Gastroesophageal sphincter (tissue), 4 donors: ENCODE results near the gene SCN1A. TPM values are rescaled to one million over a fixed set of nuclear protein-coding genes. Genes with fewer than 3 reads are reported as not detected.

Source experiments
- ATAC-seq: fragments of 150-250 bp; one replicate; pipeline ENCODE4 v1.9.1; 2016; ENCODE audit warnings: mild to moderate bottlenecking, moderate library complexity
- H3K27ac ChIP-seq, 4 donors: fragments of 200-600 bp; sonication (generic) in 3 of 4; 1 replicate in 3 of 4; 2 replicates in 1 of 4; pipeline ENCODE4 v1.5.1; 2016 to 2019
- H3K27me3 ChIP-seq: fragments of 200-600 bp; sonication (generic); one replicate; pipeline ENCODE4 v1.5.1; 2019
- H3K36me3 ChIP-seq, 2 donors: fragments of 200-600 bp; sonication (generic); one replicate each; pipeline ENCODE4 v1.5.1; 2019; ENCODE audit warnings: control low read depth in 1 of 2
- H3K4me1 ChIP-seq, 3 donors: fragments of 200-600 bp; sonication (generic); 1 replicate in 2 of 3; 2 replicates in 1 of 3; pipeline ENCODE4 v1.5.1; 2016 to 2019; ENCODE audit warnings: control low read depth in 2 of 3
- H3K4me3 ChIP-seq, 2 donors: fragments of 200-600 bp; sonication (generic); one replicate each; pipeline ENCODE4 v1.5.1; 2019; ENCODE audit warnings: mild to moderate bottlenecking in 1 of 2, moderate library complexity in 1 of 2
- H3K9me3 ChIP-seq, 3 donors: fragments of 200-600 bp; sonication (generic); one replicate each; pipeline ENCODE4 v1.5.1; 2017 to 2019; ENCODE audit warnings: control low read depth in 2 of 3
- CTCF ChIP-seq, 4 experiments: fragments of 200-600 bp in 2 of 4; fragments of 450-650 bp in 2 of 4; sonication (generic) in 1 of 4; IDR thresholded peaks; one replicate each; pipeline ENCODE4 v1.5.1; 2017 to 2019; ENCODE audit warnings: antibody characterized with exemption in 4 of 4, mild to moderate bottlenecking in 2 of 4, moderate library complexity in 2 of 4
- EP300 ChIP-seq: sonication (generic); formaldehyde crosslinking; IDR thresholded peaks from one replicate; pipeline ENCODE4 v1.6.1; 2017; ENCODE audit warnings: antibody characterized with exemption, mild to moderate bottlenecking
- POLR2A ChIP-seq, 2 donors: fragments of 450-650 bp; IDR thresholded peaks; one replicate each; pipeline ENCODE4 v1.6.1; 2017; ENCODE audit warnings: antibody characterized with exemption in 2 of 2, mild to moderate bottlenecking in 2 of 2, moderate library complexity in 1 of 2
- POLR2AphosphoS5 ChIP-seq: sonication (generic); formaldehyde crosslinking; IDR thresholded peaks from one replicate; pipeline ENCODE4 v1.6.1; 2017; ENCODE audit warnings: antibody characterized with exemption
- WGBS, 2 donors: methylation state at CpG; one replicate each; pipeline ENCODE4 v1.1.5; 2018; ENCODE audit warnings: low coverage in 1 of 2; 5-methylcytosine and 5-hydroxymethylcytosine counted together
- total RNA-seq, 4 donors: library from RNA; depleted of rRNA; stranded (reverse); fragments of >200 nt; gene quantifications; one replicate each; pipeline ENCODE4 v1.1.0, GENCODE V29; 2016

Gene SCN1A
- total RNA-seq, 4 donors from 2014 or later: 0.05 to 0.08 TPM; not detected in 2

- Histone ChIP-seq H3K9me3 (no peaks in the 10 kb centered on the region), H3K36me3 (no peaks in the 10 kb centered on the region), H3K27me3 (no peaks in the 10 kb centered on the region), H3K4me1 (no peaks in the 10 kb centered on the region), H3K27ac (no peak overlapping the region), H3K4me3 (no peak overlapping the region)
- 88 to 90% methylated on average over 2 of the region's 2 CpGs for WGBS, 2 donors
- TF ChIP-seq POLR2AphosphoS5: no peak
- TF ChIP-seq EP300: no peak
- no peak for TF ChIP-seq CTCF (IDR thresholded peaks at IDR 0.05)
- no peak for TF ChIP-seq POLR2A (IDR thresholded peaks at IDR 0.05)
- no peak for ATAC-seq
Observed at GRCh38 chr2:166090346-166090745, 37.5 kb downstream of the SCN1A start.

GRCh38 chr2:166088634-166089033 lies 39.2 kb downstream of the SCN1A start:
- no peaks in the 10 kb centered on the region for H3K36me3 ChIP-seq
- no peak overlapping the region for H3K27ac ChIP-seq
- TF ChIP-seq POLR2AphosphoS5: no peak
- no peak for TF ChIP-seq EP300
- no peak for TF ChIP-seq CTCF (IDR thresholded peaks at IDR 0.05)
- TF ChIP-seq POLR2A (IDR thresholded peaks at IDR 0.05): no peak
- 84 to 89% methylated on average over 3 of the region's 3 CpGs for WGBS, 2 donors
- no peaks in the 10 kb centered on the region for H3K4me1 ChIP-seq
- no peak for ATAC-seq
- no peaks in the 10 kb centered on the region for H3K9me3 ChIP-seq
- H3K27me3 ChIP-seq: no peaks in the 10 kb centered on the region
- no peak overlapping the region for H3K4me3 ChIP-seq

- H3K4me3 ChIP-seq: no peak overlapping the region
- no peak overlapping the region for H3K27ac ChIP-seq
- no peaks in the 10 kb centered on the region for H3K36me3 ChIP-seq
- no peak for ATAC-seq
- TF ChIP-seq CTCF (IDR thresholded peaks at IDR 0.05) (no peak), POLR2AphosphoS5 (no peak), EP300 (no peak), POLR2A (IDR thresholded peaks at IDR 0.05) (no peak)
- H3K9me3 ChIP-seq: no peaks in the 10 kb centered on the region
- H3K4me1 ChIP-seq: no peaks in the 10 kb centered on the region
- H3K27me3 ChIP-seq: no peaks in the 10 kb centered on the region
Observed at GRCh38 chr2:166084301-166084700, 43.5 kb downstream of the SCN1A start.

GRCh38 chr2:166082736-166083135 lies 45.1 kb downstream of the SCN1A start:
- Histone ChIP-seq H3K4me3 (no peak overlapping the region), H3K36me3 (no peaks in the 10 kb centered on the region), H3K27me3 (no peaks in the 10 kb centered on the region), H3K9me3 (no peaks in the 10 kb centered on the region), H3K4me1 (no peaks in the 10 kb centered on the region), H3K27ac (no peak overlapping the region)
- no peak for ATAC-seq
- WGBS, 2 donors: 32 to 53% methylated on average over 2 of the region's 2 CpGs
- TF ChIP-seq POLR2AphosphoS5 (no peak), EP300 (no peak), POLR2A (IDR thresholded peaks at IDR 0.05) (no peak), CTCF (IDR thresholded peaks at IDR 0.05) (no peak)

- Histone ChIP-seq H3K27ac (no peak overlapping the region), H3K27me3 (no peaks in the 10 kb centered on the region), H3K4me3 (no peak overlapping the region), H3K36me3 (no peaks in the 10 kb centered on the region), H3K4me1 (no peaks in the 10 kb centered on the region), H3K9me3 (no peaks in the 10 kb centered on the region)
- ATAC-seq: no peak
- TF ChIP-seq EP300 (no peak), POLR2AphosphoS5 (no peak), POLR2A (IDR thresholded peaks at IDR 0.05) (no peak), CTCF (IDR thresholded peaks at IDR 0.05) (no peak)
Observed at GRCh38 chr2:166081852-166082251, 46.0 kb downstream of the SCN1A start.
